Caco-2 (cell line): ENCODE results near the gene SPINK4. TPM values are rescaled to one million over a fixed set of nuclear protein-coding genes. Genes with fewer than 3 reads are reported as not detected.

ENCODE experiments used
- BruUV-seq: library from RNA; stranded (reverse); fragments of 400-500 nt; replicated peaks from 2 replicates; lab custom pipeline; 2021; lab: Mats Ljungman, UMichigan
- CTCF ChIA-PET: fragments of 300-600 bp; sonication (Branson Sonifier 250); formaldehyde crosslinking; loops from one replicate; lab custom pipeline; 2022; ENCODE audit warnings: antibody characterized with exemption; lab: Charles Lee
- POLR2A ChIA-PET: fragments of 300-600 bp; sonication (Branson Sonifier 250); formaldehyde crosslinking; loops from one replicate; lab custom pipeline; 2022; ENCODE audit warnings: antibody characterized with exemption; lab: Charles Lee
- DNase-seq, 2 experiments: peaks; one replicate each; pipeline versions ENCODE4 v3.0.0 to v3.0.0-alpha.2; 2020 to 2022
- H3K27me3 ChIP-seq: replicated peaks from 2 replicates; pipeline ENCODE4 v1.6.0; 2011; ENCODE audit warnings: low read length; ENCODE audit not compliant: control insufficient read depth, insufficient read depth
- H3K36me3 ChIP-seq: 2 replicates; pipeline ENCODE4 v1.5.1; 2011; ENCODE audit warnings: low read length; ENCODE audit not compliant: control insufficient read depth, insufficient read depth
- H3K4me1 ChIP-seq: fragments of 250-450 bp; sonication (Bioruptor Pico); 2 replicates; pipeline ENCODE4 v1.5.1; 2020; ENCODE audit warnings: mild to moderate bottlenecking
- H3K4me3 ChIP-seq: 2 replicates; pipeline ENCODE4 v1.5.1; 2011; ENCODE audit warnings: low read depth, mild to moderate bottlenecking, control low read depth, low read length
- H3K9me3 ChIP-seq: fragments of 250-450 bp; sonication (Bioruptor Pico); 2 replicates; pipeline ENCODE4 v1.5.1; 2020; ENCODE audit warnings: mild to moderate bottlenecking, moderate library complexity
- H3K27ac Mint-ChIP-seq: one replicate; pipeline ENCODE4 v1.8.0; 2022; ENCODE audit warnings: mixed read lengths; ENCODE audit not compliant: unreplicated experiment
- H3K27me3 Mint-ChIP-seq: one replicate; pipeline ENCODE4 v1.8.0; 2022; ENCODE audit warnings: mixed read lengths; ENCODE audit not compliant: insufficient read depth, unreplicated experiment
- H3K36me3 Mint-ChIP-seq: one replicate; pipeline ENCODE4 v1.8.0; 2022; ENCODE audit warnings: mild to moderate bottlenecking, mixed read lengths; ENCODE audit not compliant: insufficient read depth, unreplicated experiment
- H3K4me1 Mint-ChIP-seq: one replicate; pipeline ENCODE4 v1.8.0; 2022; ENCODE audit warnings: low read depth, mixed read lengths; ENCODE audit not compliant: unreplicated experiment
- H3K4me3 Mint-ChIP-seq: one replicate; pipeline ENCODE4 v1.8.0; 2022; ENCODE audit warnings: mild to moderate bottlenecking, moderate library complexity, mixed read lengths; ENCODE audit not compliant: unreplicated experiment
- H3K9me3 Mint-ChIP-seq: one replicate; pipeline ENCODE4 v1.8.0; 2022; ENCODE audit warnings: mixed read lengths; ENCODE audit not compliant: unreplicated experiment
- CTCF ChIP-seq, 2 experiments: fragments of 200-600 bp in 1 of 2; IDR thresholded peaks; 1 replicate in 1 of 2; 2 replicates in 1 of 2; pipeline versions ENCODE4 v1.5.1 to v1.8.0; 2011 to 2022; ENCODE audit warnings: antibody characterized with exemption in 1 of 2, control low read depth in 1 of 2, inconsistent platforms in 1 of 2, low read depth in 1 of 2, low read length in 1 of 2, mild to moderate bottlenecking in 1 of 2, moderate library complexity in 1 of 2; ENCODE audit not compliant: insufficient read depth in 1 of 2, severe bottlenecking in 1 of 2, unreplicated experiment in 1 of 2
- intact Hi-C: fragments of 100-400 bp; cut with micrococcal nuclease; formaldehyde crosslinking; loops from one replicate; pipeline ENCODE4 v1.10.0; 2022; ENCODE audit not compliant: unreplicated experiment
- total RNA-seq: library from RNA; stranded (reverse); gene quantifications from 2 replicates; pipeline ENCODE4 v1.2.3, GENCODE V29; 2022

SPINK4 gene
- total RNA-seq, 1 experiment from 2014 or later = 2.1 TPM

GRCh38 chr9:33255014-33255413 is 15.0 kb downstream of the SPINK4 start:
- no TSS peak for BruUV-seq
- no peaks in the 10 kb centered on the region for H3K27me3 Mint-ChIP-seq
- H3K9me3 ChIP-seq = no peaks in the 10 kb centered on the region
- intact Hi-C loops = no loop called here
- no peak overlapping the region for H3K27ac Mint-ChIP-seq
- peaks cover 10% of the 10 kb centered on the region for H3K36me3 ChIP-seq
- no peaks in the 10 kb centered on the region for H3K27me3 ChIP-seq
- H3K4me3 ChIP-seq = no peak overlapping the region
- H3K4me3 Mint-ChIP-seq = no peak overlapping the region
- H3K36me3 Mint-ChIP-seq = peaks cover 80% of the 10 kb centered on the region
- H3K4me1 ChIP-seq = no peaks in the 10 kb centered on the region
- ChIA-PET POLR2A (no interaction called here), CTCF (no interaction called here)
- H3K9me3 Mint-ChIP-seq = no peaks in the 10 kb centered on the region
- TF ChIP-seq CTCF (IDR thresholded peaks at IDR 0.05; ENCODE audit: insufficient read depth in 1 of 2, low read depth in 1 of 2, low read length in 1 of 2, severe bottlenecking in 1 of 2, unreplicated experiment in 1 of 2) = no peak
- H3K4me1 Mint-ChIP-seq = peaks cover 7% of the 10 kb centered on the region
- DNase-seq = no peak

- BruUV-seq = no TSS peak
- H3K36me3 ChIP-seq = peaks cover 10% of the 10 kb centered on the region
- peaks cover 82% of the 10 kb centered on the region for H3K36me3 Mint-ChIP-seq
Measured at GRCh38 chr9:33255471-33255870, 15.5 kb downstream of the SPINK4 start.

GRCh38 chr9:33256236-33256635 is 16.3 kb downstream of the SPINK4 start:
- Histone ChIP-seq H3K36me3 (peaks cover 10% of the 10 kb centered on the region), H3K4me1 (no peaks in the 10 kb centered on the region), H3K9me3 (no peaks in the 10 kb centered on the region), H3K27me3 (no peaks in the 10 kb centered on the region), H3K4me3 (no peak overlapping the region)
- peaks cover 7% of the 10 kb centered on the region for H3K4me1 Mint-ChIP-seq
- H3K4me3 Mint-ChIP-seq = no peak overlapping the region
- TF ChIP-seq CTCF (IDR thresholded peaks at IDR 0.05; ENCODE audit: insufficient read depth in 1 of 2, low read depth in 1 of 2, low read length in 1 of 2, severe bottlenecking in 1 of 2, unreplicated experiment in 1 of 2) = no peak
- H3K27ac Mint-ChIP-seq = no peak overlapping the region
- H3K9me3 Mint-ChIP-seq = no peaks in the 10 kb centered on the region
- intact Hi-C loops = no loop called here
- ChIA-PET CTCF (no interaction called here), POLR2A (no interaction called here)
- H3K27me3 Mint-ChIP-seq = no peaks in the 10 kb centered on the region
- BruUV-seq = no TSS peak
- H3K36me3 Mint-ChIP-seq = peaks cover 82% of the 10 kb centered on the region
- DNase-seq = no peak

More at GRCh38 chr9:33255471-33255870, 15.5 kb downstream of the SPINK4 start:
- Histone ChIP-seq H3K4me1 (no peaks in the 10 kb centered on the region), H3K9me3 (no peaks in the 10 kb centered on the region), H3K27me3 (no peaks in the 10 kb centered on the region), H3K4me3 (no peak overlapping the region)
- ChIA-PET POLR2A (no interaction called here), CTCF (no interaction called here)
- peaks cover 7% of the 10 kb centered on the region for H3K4me1 Mint-ChIP-seq
- TF ChIP-seq CTCF (IDR thresholded peaks at IDR 0.05; ENCODE audit: insufficient read depth in 1 of 2, low read depth in 1 of 2, low read length in 1 of 2, severe bottlenecking in 1 of 2, unreplicated experiment in 1 of 2) = no peak
- H3K9me3 Mint-ChIP-seq = no peaks in the 10 kb centered on the region
- no peak overlapping the region for H3K4me3 Mint-ChIP-seq
- H3K27me3 Mint-ChIP-seq = no peaks in the 10 kb centered on the region
- intact Hi-C loops = no loop called here
- no peak overlapping the region for H3K27ac Mint-ChIP-seq
- no peak for DNase-seq
